GM23338 (cell line): ENCODE results near the gene KRTAP10-9. TPM values are rescaled to one million over a fixed set of nuclear protein-coding genes. Genes with fewer than 3 reads are reported as not detected.

Experiments used
- ATAC-seq: fragments of 200-7000 bp; cut with Tn5 transposase; 3 replicates; pipeline ENCODE4 v1.9.1; 2020
- DNase-seq: peaks from one replicate; pipeline ENCODE4 v3.0.0-alpha.2; 2015; ENCODE audit warnings: low spot score
- H2AFZ ChIP-seq: fragments of 200-600 bp; sonication (generic); 2 replicates; pipeline ENCODE4 v1.8.0; 2016; ENCODE audit warnings: antibody characterized with exemption, mild to moderate bottlenecking, moderate library complexity
- H3F3A ChIP-seq: fragments of 200-600 bp; sonication (generic); replicated peaks from 2 replicates; pipeline ENCODE4 v1.8.0; 2017; ENCODE audit warnings: antibody characterized with exemption, mixed run types, low read depth
- H3K27ac ChIP-seq: fragments of 200-600 bp; sonication (generic); 2 replicates; pipeline ENCODE4 v1.6.1; 2016; ENCODE audit warnings: low read depth
- H3K27me3 ChIP-seq: fragments of 200-600 bp; sonication (generic); 2 replicates; pipeline ENCODE4 v1.8.0; 2016; ENCODE audit warnings: mild to moderate bottlenecking, mixed run types, moderate library complexity; ENCODE audit not compliant: insufficient read depth
- H3K36me3 ChIP-seq: fragments of 200-600 bp; sonication (generic); 2 replicates; pipeline ENCODE4 v1.8.0; 2016; ENCODE audit warnings: mild to moderate bottlenecking; ENCODE audit not compliant: insufficient read depth
- H3K4me1 ChIP-seq: fragments of 200-600 bp; sonication (generic); 2 replicates; pipeline ENCODE4 v1.8.0; 2016; ENCODE audit warnings: mild to moderate bottlenecking, moderate library complexity; ENCODE audit not compliant: insufficient read depth
- H3K4me2 ChIP-seq: fragments of 200-600 bp; sonication (generic); 2 replicates; pipeline ENCODE4 v1.7.1; 2017; ENCODE audit warnings: mixed run types
- H3K4me3 ChIP-seq: fragments of 200-600 bp; sonication (generic); 2 replicates; pipeline ENCODE4 v1.6.1; 2016; ENCODE audit warnings: mixed run types
- H3K79me2 ChIP-seq: fragments of 200-600 bp; sonication (generic); replicated peaks from 2 replicates; pipeline ENCODE4 v1.8.0; 2017; ENCODE audit warnings: mild to moderate bottlenecking; ENCODE audit not compliant: insufficient read depth
- H3K9me2 ChIP-seq: fragments of 200-600 bp; sonication (generic); 2 replicates; pipeline ENCODE4 v1.8.0; 2017; ENCODE audit not compliant: insufficient read depth
- H4K20me1 ChIP-seq: fragments of 200-600 bp; sonication (generic); replicated peaks from 2 replicates; pipeline ENCODE4 v1.8.0; 2017; ENCODE audit warnings: mild to moderate bottlenecking; ENCODE audit not compliant: insufficient read depth
- H3K27ac Mint-ChIP-seq: 2 replicates; pipeline ENCODE4 v1.8.0; 2020; ENCODE audit warnings: inconsistent platforms, mild to moderate bottlenecking, moderate library complexity, mixed read lengths
- H3K27me3 Mint-ChIP-seq: 3 replicates; pipeline ENCODE4 v1.8.0; 2022; ENCODE audit warnings: low read depth, mild to moderate bottlenecking, moderate library complexity, mixed read lengths, inconsistent platforms; ENCODE audit not compliant: insufficient read depth, poor library complexity
- H3K36me3 Mint-ChIP-seq: 3 replicates; pipeline ENCODE4 v1.8.0; 2021; ENCODE audit warnings: low read depth, mild to moderate bottlenecking, inconsistent platforms, moderate library complexity, mixed read lengths
- H3K4me1 Mint-ChIP-seq: 3 replicates; pipeline ENCODE4 v1.8.0; 2020; ENCODE audit warnings: mild to moderate bottlenecking, inconsistent platforms, mixed read lengths
- H3K4me3 Mint-ChIP-seq: 3 replicates; pipeline ENCODE4 v1.8.0; 2021; ENCODE audit warnings: moderate library complexity, mild to moderate bottlenecking, inconsistent platforms, mixed read lengths
- H3K9me3 Mint-ChIP-seq: 3 replicates; pipeline ENCODE4 v1.8.0; 2020; ENCODE audit warnings: moderate library complexity, mild to moderate bottlenecking, inconsistent platforms, mixed read lengths
- CREB1 ChIP-seq: fragments of 250-450 bp; sonication (Bioruptor Pico); IDR thresholded peaks from 2 replicates; pipeline ENCODE4 v1.5.0; 2020; ENCODE audit warnings: low read depth, mild to moderate bottlenecking, moderate library complexity
- EZH2phosphoT487 ChIP-seq: fragments of 200-600 bp; sonication (generic); IDR thresholded peaks from one replicate; pipeline ENCODE4 v1.8.1; 2018; ENCODE audit warnings: antibody characterized with exemption; ENCODE audit not compliant: unreplicated experiment
- JUNB ChIP-seq: IDR thresholded peaks from one replicate; pipeline ENCODE4 v1.6.1; 2016; ENCODE audit warnings: antibody characterized with exemption; ENCODE audit not compliant: unreplicated experiment
- NANOG ChIP-seq: IDR thresholded peaks from 2 replicates; pipeline ENCODE4 v1.6.1; 2016; ENCODE audit warnings: antibody characterized with exemption, borderline replicate concordance
- STAT1 ChIP-seq: IDR thresholded peaks from one replicate; pipeline ENCODE4 v1.6.1; 2016; ENCODE audit warnings: antibody characterized with exemption; ENCODE audit not compliant: unreplicated experiment
- polyA plus RNA-seq: library from polyadenylated mRNA; unstranded; fragments of >200 nt; fragmentation: Nextera tagmentation; extraction: Ambion mirVana; gene quantifications from 2 replicates; pipeline ENCODE4 v1.2.1, GENCODE V29; 2016
- total RNA-seq: library from RNA; depleted of rRNA; stranded (reverse); fragments of >200 nt; shearing (Covaris generic); gene quantifications from 2 replicates; pipeline ENCODE4 v1.2.3, GENCODE V29; 2014
- TF ChIP-seq, protein P1 (sequence below): IDR thresholded peaks from one replicate; pipeline ENCODE4 v1.6.1; 2018; ENCODE audit warnings: antibody characterized with exemption; ENCODE audit not compliant: unreplicated experiment
- TF ChIP-seq, protein P2 (sequence below), 2 experiments: fragments of 200-600 bp in 1 of 2; sonication (generic) in 1 of 2; conservative IDR thresholded peaks; 2 replicates each; pipeline versions ENCODE4 v1.5.1 to v1.6.1; 2016 to 2017; ENCODE audit warnings: antibody characterized with exemption in 2 of 2, low read depth in 2 of 2, mild to moderate bottlenecking in 2 of 2, moderate library complexity in 1 of 2
- TF ChIP-seq, protein P3 (sequence below): fragments of 250-450 bp; sonication (Bioruptor Pico); IDR thresholded peaks from 2 replicates; pipeline ENCODE4 v1.5.0; 2020; ENCODE audit warnings: mild to moderate bottlenecking, moderate library complexity

KRTAP10-9 gene
- total and polyA plus RNA-seq, 2 experiments from 2014 or later = not detected

DNA sequence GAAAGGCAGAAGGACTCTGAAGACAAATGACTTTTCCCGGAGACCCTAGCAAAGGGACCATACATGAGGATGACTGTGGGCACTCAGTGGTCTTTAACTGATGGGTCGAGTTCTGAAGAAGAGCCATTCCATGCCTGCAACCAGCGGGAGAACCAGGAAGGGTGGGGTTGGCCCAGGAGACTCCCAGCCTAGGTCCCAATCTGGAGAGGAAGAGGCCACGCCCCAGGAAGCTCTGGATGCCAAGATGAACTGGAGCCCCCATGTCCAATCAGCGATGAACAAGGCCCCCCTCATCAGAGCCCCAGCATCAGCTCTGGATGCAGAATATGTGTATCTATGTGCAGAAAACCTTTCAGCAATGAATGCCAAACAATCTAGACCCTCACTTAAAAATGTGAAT lies 13.9 kb downstream of the KRTAP10-9 start (continued):
- TF ChIP-seq, protein P1, sequence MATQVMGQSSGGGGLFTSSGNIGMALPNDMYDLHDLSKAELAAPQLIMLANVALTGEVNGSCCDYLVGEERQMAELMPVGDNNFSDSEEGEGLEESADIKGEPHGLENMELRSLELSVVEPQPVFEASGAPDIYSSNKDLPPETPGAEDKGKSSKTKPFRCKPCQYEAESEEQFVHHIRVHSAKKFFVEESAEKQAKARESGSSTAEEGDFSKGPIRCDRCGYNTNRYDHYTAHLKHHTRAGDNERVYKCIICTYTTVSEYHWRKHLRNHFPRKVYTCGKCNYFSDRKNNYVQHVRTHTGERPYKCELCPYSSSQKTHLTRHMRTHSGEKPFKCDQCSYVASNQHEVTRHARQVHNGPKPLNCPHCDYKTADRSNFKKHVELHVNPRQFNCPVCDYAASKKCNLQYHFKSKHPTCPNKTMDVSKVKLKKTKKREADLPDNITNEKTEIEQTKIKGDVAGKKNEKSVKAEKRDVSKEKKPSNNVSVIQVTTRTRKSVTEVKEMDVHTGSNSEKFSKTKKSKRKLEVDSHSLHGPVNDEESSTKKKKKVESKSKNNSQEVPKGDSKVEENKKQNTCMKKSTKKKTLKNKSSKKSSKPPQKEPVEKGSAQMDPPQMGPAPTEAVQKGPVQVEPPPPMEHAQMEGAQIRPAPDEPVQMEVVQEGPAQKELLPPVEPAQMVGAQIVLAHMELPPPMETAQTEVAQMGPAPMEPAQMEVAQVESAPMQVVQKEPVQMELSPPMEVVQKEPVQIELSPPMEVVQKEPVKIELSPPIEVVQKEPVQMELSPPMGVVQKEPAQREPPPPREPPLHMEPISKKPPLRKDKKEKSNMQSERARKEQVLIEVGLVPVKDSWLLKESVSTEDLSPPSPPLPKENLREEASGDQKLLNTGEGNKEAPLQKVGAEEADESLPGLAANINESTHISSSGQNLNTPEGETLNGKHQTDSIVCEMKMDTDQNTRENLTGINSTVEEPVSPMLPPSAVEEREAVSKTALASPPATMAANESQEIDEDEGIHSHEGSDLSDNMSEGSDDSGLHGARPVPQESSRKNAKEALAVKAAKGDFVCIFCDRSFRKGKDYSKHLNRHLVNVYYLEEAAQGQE = no peak
- TF ChIP-seq, protein P2, sequence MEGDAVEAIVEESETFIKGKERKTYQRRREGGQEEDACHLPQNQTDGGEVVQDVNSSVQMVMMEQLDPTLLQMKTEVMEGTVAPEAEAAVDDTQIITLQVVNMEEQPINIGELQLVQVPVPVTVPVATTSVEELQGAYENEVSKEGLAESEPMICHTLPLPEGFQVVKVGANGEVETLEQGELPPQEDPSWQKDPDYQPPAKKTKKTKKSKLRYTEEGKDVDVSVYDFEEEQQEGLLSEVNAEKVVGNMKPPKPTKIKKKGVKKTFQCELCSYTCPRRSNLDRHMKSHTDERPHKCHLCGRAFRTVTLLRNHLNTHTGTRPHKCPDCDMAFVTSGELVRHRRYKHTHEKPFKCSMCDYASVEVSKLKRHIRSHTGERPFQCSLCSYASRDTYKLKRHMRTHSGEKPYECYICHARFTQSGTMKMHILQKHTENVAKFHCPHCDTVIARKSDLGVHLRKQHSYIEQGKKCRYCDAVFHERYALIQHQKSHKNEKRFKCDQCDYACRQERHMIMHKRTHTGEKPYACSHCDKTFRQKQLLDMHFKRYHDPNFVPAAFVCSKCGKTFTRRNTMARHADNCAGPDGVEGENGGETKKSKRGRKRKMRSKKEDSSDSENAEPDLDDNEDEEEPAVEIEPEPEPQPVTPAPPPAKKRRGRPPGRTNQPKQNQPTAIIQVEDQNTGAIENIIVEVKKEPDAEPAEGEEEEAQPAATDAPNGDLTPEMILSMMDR (conservative IDR thresholded peaks at IDR 0.05; ENCODE audit: low read depth in 2 of 2) = no peak
- no peak for TF ChIP-seq CREB1 (CRISPR knock-in tag)

DNA sequence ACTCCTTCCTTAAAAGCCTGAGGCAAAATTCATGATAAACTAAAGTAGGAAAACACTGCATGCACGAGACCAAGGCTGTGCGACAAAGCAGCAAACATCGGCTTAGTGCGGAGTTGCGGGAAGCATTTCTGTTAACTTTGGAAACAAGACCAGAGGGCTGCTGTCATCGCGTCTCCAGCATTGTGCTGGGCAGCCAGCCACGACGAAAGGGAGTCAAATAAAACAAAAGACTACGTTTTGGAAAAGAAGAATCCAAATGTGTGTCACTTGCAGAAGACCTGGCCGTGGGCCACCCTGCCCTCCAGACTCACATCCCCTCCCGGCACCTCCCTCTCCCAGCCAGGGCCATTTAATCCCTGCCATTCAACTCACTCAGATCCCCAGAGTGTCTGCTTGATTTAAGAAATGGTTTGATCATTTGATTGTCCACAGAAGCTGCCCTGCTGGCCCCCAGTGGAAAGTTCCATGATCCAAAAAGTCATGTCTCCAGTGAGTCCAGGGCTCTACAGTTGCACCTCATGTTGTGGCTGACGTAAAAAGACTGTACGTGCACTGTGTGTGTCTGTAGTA lies 16.9 kb downstream of the KRTAP10-9 start:
- peaks cover 10% of the 10 kb centered on the region for H3K4me1 Mint-ChIP-seq
- H2AFZ ChIP-seq = no peak overlapping the region
- no peak for DNase-seq
- TF ChIP-seq, protein P1 = no peak
- TF ChIP-seq, protein P3, sequence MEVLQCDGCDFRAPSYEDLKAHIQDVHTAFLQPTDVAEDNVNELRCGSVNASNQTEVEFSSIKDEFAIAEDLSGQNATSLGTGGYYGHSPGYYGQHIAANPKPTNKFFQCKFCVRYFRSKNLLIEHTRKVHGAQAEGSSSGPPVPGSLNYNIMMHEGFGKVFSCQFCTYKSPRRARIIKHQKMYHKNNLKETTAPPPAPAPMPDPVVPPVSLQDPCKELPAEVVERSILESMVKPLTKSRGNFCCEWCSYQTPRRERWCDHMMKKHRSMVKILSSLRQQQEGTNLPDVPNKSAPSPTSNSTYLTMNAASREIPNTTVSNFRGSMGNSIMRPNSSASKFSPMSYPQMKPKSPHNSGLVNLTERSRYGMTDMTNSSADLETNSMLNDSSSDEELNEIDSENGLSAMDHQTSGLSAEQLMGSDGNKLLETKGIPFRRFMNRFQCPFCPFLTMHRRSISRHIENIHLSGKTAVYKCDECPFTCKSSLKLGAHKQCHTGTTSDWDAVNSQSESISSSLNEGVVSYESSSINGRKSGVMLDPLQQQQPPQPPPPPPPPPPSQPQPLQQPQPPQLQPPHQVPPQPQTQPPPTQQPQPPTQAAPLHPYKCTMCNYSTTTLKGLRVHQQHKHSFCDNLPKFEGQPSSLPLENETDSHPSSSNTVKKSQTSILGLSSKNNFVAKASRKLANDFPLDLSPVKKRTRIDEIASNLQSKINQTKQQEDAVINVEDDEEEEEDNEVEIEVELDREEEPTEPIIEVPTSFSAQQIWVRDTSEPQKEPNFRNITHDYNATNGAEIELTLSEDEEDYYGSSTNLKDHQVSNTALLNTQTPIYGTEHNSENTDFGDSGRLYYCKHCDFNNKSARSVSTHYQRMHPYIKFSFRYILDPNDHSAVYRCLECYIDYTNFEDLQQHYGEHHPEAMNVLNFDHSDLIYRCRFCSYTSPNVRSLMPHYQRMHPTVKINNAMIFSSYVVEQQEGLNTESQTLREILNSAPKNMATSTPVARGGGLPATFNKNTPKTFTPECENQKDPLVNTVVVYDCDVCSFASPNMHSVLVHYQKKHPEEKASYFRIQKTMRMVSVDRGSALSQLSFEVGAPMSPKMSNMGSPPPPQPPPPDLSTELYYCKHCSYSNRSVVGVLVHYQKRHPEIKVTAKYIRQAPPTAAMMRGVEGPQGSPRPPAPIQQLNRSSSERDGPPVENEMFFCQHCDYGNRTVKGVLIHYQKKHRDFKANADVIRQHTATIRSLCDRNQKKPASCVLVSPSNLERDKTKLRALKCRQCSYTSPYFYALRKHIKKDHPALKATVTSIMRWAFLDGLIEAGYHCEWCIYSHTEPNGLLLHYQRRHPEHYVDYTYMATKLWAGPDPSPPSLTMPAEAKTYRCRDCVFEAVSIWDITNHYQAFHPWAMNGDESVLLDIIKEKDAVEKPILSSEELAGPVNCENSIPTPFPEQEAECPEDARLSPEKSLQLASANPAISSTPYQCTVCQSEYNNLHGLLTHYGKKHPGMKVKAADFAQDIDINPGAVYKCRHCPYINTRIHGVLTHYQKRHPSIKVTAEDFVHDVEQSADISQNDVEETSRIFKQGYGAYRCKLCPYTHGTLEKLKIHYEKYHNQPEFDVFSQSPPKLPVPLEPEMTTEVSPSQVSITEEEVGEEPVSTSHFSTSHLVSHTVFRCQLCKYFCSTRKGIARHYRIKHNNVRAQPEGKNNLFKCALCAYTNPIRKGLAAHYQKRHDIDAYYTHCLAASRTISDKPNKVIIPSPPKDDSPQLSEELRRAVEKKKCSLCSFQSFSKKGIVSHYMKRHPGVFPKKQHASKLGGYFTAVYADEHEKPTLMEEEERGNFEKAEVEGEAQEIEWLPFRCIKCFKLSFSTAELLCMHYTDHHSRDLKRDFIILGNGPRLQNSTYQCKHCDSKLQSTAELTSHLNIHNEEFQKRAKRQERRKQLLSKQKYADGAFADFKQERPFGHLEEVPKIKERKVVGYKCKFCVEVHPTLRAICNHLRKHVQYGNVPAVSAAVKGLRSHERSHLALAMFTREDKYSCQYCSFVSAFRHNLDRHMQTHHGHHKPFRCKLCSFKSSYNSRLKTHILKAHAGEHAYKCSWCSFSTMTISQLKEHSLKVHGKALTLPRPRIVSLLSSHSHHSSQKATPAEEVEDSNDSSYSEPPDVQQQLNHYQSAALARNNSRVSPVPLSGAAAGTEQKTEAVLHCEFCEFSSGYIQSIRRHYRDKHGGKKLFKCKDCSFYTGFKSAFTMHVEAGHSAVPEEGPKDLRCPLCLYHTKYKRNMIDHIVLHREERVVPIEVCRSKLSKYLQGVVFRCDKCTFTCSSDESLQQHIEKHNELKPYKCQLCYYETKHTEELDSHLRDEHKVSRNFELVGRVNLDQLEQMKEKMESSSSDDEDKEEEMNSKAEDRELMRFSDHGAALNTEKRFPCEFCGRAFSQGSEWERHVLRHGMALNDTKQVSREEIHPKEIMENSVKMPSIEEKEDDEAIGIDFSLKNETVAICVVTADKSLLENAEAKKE (CRISPR knock-in tag) = no peak
- TF ChIP-seq STAT1 (no peak), EZH2phosphoT487 (no peak), NANOG (no peak), JUNB (no peak)

More for the DNA sequence above, 16.9 kb downstream of the KRTAP10-9 start:
- Mint-ChIP-seq H3K9me3 (peaks cover 32% of the 10 kb centered on the region), H3K36me3 (peaks cover 8% of the 10 kb centered on the region; the same call in 2 of the 3 replicates), H3K27ac (no peak overlapping the region), H3K4me3 (no peak overlapping the region), H3K27me3 (peaks cover 4% of the 10 kb centered on the region)
- Histone ChIP-seq H3K27me3 (no peaks in the 10 kb centered on the region), H3K4me1 (no peaks in the 10 kb centered on the region), H3K79me2 (no peaks in the 10 kb centered on the region), H3K4me2 (no peak overlapping the region), H3K27ac (no peak overlapping the region), H3K4me3 (no peak overlapping the region), H3K36me3 (no peaks in the 10 kb centered on the region), H3K9me2 (no peaks in the 10 kb centered on the region), H4K20me1 (no peaks in the 10 kb centered on the region), H3F3A (no peaks in the 10 kb centered on the region)
- no peak for ATAC-seq
